ENCODE measurements around the gene ABLIM2. TPM values are rescaled to one million over a fixed set of nuclear protein-coding genes. Genes with fewer than 3 reads are reported as not detected.
A peak's percentile ranks its signal among the peaks of the same experiment; 100 is the strongest.

Gene ABLIM2
- total and polyA plus RNA-seq, 2 of the 13 experiments (the other 11 are each of a cell fraction or from before 2014, with no cell fraction given): 0.20 to 0.37 TPM

DNA sequence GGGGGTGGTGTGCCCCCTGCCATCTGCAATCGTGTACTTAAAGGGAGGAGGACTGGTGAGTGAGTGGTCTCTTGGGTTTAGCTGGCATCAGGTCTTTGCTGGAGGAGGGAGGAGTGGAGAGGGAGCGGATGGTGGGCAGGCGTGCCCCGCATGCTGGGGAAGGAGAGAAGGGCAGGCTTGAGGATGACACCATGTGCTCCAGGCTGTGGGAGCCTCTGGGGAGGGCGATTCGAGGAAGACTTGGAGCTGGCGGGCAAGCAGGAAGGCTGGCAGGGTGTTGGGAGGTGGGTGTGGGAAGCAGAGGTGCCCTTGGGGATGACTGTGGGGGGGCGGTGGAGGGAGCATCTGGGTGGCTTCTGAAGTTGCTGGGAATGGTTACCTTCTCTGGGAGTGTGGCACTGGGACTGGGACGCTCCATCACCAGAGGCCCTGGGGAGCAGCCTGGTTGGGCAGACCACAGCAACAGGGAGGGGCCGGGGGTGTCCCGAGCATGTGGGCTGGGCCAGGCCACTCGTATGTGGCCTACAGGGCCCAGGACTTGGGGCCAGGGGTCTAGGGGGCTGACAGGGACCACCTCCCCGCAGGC, 188.2 kb downstream of the ABLIM2 start (continued):
- TF ChIP-seq, protein P1, sequence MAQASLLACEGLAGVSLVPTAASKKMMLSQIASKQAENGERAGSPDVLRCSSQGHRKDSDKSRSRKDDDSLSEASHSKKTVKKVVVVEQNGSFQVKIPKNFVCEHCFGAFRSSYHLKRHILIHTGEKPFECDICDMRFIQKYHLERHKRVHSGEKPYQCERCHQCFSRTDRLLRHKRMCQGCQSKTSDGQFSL (CRISPR knock-in tag; IDR thresholded peaks at IDR 0.05): peak; percentile 17; the same call in 1 of the 2 replicates
- TF ChIP-seq ZNF333 (CRISPR knock-in tag; IDR thresholded peaks at IDR 0.05; ENCODE audit: borderline replicate concordance) (no peak), TBL1XR1 (IDR thresholded peaks at IDR 0.05; ENCODE audit: borderline replicate concordance, low read length, partially characterized antibody) (no peak), TAF15 (IDR thresholded peaks at IDR 0.05; ENCODE audit: low read depth, low read length, poor library complexity, severe bottlenecking) (no peak), CBX2 (IDR thresholded peaks at IDR 0.05; ENCODE audit: low read depth, low read length) (no peak), CBX2 (CRISPR knock-in tag; IDR thresholded peaks at IDR 0.05; ENCODE audit: low read depth) (no peak), SALL2 (CRISPR knock-in tag; IDR thresholded peaks at IDR 0.05) (no peak), GPN1 (CRISPR knock-in tag; IDR thresholded peaks at IDR 0.05; ENCODE audit: borderline replicate concordance) (no peak), ZNF619 (CRISPR knock-in tag; IDR thresholded peaks at IDR 0.05) (peak; percentile 49; the same call in 1 of the 2 replicates), SMAD3 (CRISPR knock-in tag; IDR thresholded peaks at IDR 0.05) (no peak), ZNF350 (CRISPR knock-in tag; IDR thresholded peaks at IDR 0.05; ENCODE audit: borderline replicate concordance, low read depth) (no peak), RAD21 (CRISPR knock-in tag; IDR thresholded peaks at IDR 0.05) (no peak), FOSL2 (CRISPR knock-in tag; IDR thresholded peaks at IDR 0.05) (0 out of 2 replicates have a peak, but pooled peaks have one; percentile 1), SOX5 (CRISPR knock-in tag; IDR thresholded peaks at IDR 0.05; ENCODE audit: borderline replicate concordance) (no peak), ZNF605 (CRISPR knock-in tag; IDR thresholded peaks at IDR 0.05) (no peak)
- TF ChIP-seq, protein P2, sequence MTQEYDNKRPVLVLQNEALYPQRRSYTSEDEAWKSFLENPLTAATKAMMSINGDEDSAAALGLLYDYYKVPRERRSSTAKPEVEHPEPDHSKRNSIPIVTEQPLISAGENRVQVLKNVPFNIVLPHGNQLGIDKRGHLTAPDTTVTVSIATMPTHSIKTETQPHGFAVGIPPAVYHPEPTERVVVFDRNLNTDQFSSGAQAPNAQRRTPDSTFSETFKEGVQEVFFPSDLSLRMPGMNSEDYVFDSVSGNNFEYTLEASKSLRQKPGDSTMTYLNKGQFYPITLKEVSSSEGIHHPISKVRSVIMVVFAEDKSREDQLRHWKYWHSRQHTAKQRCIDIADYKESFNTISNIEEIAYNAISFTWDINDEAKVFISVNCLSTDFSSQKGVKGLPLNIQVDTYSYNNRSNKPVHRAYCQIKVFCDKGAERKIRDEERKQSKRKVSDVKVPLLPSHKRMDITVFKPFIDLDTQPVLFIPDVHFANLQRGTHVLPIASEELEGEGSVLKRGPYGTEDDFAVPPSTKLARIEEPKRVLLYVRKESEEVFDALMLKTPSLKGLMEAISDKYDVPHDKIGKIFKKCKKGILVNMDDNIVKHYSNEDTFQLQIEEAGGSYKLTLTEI (CRISPR knock-in tag; conservative IDR thresholded peaks at IDR 0.05): no peak
- TF ChIP-seq, protein P3, sequence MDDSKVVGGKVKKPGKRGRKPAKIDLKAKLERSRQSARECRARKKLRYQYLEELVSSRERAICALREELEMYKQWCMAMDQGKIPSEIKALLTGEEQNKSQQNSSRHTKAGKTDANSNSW (CRISPR knock-in tag; IDR thresholded peaks at IDR 0.05; ENCODE audit: borderline replicate concordance): 0 out of 2 replicates have a peak, but pooled peaks have one; percentile 43
- TF ChIP-seq, protein P4, sequence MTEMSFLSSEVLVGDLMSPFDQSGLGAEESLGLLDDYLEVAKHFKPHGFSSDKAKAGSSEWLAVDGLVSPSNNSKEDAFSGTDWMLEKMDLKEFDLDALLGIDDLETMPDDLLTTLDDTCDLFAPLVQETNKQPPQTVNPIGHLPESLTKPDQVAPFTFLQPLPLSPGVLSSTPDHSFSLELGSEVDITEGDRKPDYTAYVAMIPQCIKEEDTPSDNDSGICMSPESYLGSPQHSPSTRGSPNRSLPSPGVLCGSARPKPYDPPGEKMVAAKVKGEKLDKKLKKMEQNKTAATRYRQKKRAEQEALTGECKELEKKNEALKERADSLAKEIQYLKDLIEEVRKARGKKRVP (CRISPR knock-in tag; IDR thresholded peaks at IDR 0.05): no peak
- TF ChIP-seq, protein P5, sequence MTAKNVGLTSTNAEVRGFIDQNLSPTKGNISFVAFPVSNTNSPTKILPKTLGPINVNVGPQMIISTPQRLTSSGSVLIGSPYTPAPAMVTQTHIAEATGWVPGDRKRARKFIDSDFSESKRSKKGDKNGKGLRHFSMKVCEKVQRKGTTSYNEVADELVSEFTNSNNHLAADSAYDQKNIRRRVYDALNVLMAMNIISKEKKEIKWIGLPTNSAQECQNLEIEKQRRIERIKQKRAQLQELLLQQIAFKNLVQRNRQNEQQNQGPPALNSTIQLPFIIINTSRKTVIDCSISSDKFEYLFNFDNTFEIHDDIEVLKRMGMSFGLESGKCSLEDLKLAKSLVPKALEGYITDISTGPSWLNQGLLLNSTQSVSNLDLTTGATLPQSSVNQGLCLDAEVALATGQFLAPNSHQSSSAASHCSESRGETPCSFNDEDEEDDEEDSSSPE (CRISPR knock-in tag; IDR thresholded peaks at IDR 0.05): 0 out of 2 replicates have a peak, but pooled peaks have one; percentile 16
- TF ChIP-seq, protein P6, sequence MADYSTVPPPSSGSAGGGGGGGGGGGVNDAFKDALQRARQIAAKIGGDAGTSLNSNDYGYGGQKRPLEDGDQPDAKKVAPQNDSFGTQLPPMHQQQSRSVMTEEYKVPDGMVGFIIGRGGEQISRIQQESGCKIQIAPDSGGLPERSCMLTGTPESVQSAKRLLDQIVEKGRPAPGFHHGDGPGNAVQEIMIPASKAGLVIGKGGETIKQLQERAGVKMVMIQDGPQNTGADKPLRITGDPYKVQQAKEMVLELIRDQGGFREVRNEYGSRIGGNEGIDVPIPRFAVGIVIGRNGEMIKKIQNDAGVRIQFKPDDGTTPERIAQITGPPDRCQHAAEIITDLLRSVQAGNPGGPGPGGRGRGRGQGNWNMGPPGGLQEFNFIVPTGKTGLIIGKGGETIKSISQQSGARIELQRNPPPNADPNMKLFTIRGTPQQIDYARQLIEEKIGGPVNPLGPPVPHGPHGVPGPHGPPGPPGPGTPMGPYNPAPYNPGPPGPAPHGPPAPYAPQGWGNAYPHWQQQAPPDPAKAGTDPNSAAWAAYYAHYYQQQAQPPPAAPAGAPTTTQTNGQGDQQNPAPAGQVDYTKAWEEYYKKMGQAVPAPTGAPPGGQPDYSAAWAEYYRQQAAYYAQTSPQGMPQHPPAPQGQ (CRISPR knock-in tag; IDR thresholded peaks at IDR 0.05; ENCODE audit: borderline replicate concordance): no peak
- TF ChIP-seq, protein P7, sequence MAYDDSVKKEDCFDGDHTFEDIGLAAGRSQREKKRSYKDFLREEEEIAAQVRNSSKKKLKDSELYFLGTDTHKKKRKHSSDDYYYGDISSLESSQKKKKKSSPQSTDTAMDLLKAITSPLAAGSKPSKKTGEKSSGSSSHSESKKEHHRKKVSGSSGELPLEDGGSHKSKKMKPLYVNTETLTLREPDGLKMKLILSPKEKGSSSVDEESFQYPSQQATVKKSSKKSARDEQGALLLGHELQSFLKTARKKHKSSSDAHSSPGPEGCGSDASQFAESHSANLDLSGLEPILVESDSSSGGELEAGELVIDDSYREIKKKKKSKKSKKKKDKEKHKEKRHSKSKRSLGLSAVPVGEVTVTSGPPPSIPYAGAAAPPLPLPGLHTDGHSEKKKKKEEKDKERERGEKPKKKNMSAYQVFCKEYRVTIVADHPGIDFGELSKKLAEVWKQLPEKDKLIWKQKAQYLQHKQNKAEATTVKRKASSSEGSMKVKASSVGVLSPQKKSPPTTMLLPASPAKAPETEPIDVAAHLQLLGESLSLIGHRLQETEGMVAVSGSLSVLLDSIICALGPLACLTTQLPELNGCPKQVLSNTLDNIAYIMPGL (CRISPR knock-in tag; IDR thresholded peaks at IDR 0.05; ENCODE audit: borderline replicate concordance in 1 of 2, low read depth in 1 of 2): peak in 1 of 2 experiments; percentile 44; a peak in 1 of 4 replicates

Measured in HepG2 (cell line).